HepG2 (cell line): ENCODE measurements around the gene ENTPD7. TPM values are rescaled to one million over a fixed set of nuclear protein-coding genes. Genes with fewer than 3 reads are reported as not detected.

Experiments
- ARID2 ChIP-seq: sonication (generic); formaldehyde crosslinking; IDR thresholded peaks from 2 replicates; pipeline ENCODE4 v1.8.1; 2022; ENCODE audit warnings: mild to moderate bottlenecking, missing genetic modification reagents, borderline replicate concordance
- BCL6 ChIP-seq: IDR thresholded peaks from 2 replicates; pipeline ENCODE4 v1.6.1; 2016; ENCODE audit warnings: missing genetic modification reagents, missing compliant biosample characterization
- BHLHE40 ChIP-seq: IDR thresholded peaks from 2 replicates; pipeline ENCODE4 v1.6.1; 2011; ENCODE audit warnings: low read length, improper control_type of control experiment
- DNMT1 ChIP-seq: sonication (generic); formaldehyde crosslinking; IDR thresholded peaks from 2 replicates; pipeline ENCODE4 v1.5.1; 2020; ENCODE audit warnings: mild to moderate bottlenecking, missing genetic modification reagents
- GATAD1 ChIP-seq: IDR thresholded peaks from 2 replicates; pipeline ENCODE4 v1.6.1; 2016; ENCODE audit warnings: missing genetic modification reagents, missing compliant biosample characterization
- HHEX ChIP-seq: IDR thresholded peaks from 2 replicates; pipeline ENCODE4 v1.6.1; 2016; ENCODE audit warnings: control low read depth
- IRF2 ChIP-seq: IDR thresholded peaks from 2 replicates; pipeline ENCODE4 v1.6.1; 2018; ENCODE audit warnings: missing genetic modification reagents, missing compliant biosample characterization
- JUND ChIP-seq: sonication (generic); formaldehyde crosslinking; IDR thresholded peaks from 2 replicates; pipeline ENCODE4 v1.8.0; 2022; ENCODE audit warnings: mild to moderate bottlenecking, missing genetic modification reagents
- KLF15 ChIP-seq: sonication (generic); formaldehyde crosslinking; IDR thresholded peaks from 2 replicates; pipeline ENCODE4 v1.8.1; 2023; ENCODE audit warnings: borderline replicate concordance, mild to moderate bottlenecking, inconsistent platforms, missing genetic modification reagents, mixed read lengths
- MAF1 ChIP-seq: sonication (generic); formaldehyde crosslinking; IDR thresholded peaks from 2 replicates; pipeline ENCODE4 v1.5.0; 2020; ENCODE audit warnings: missing genetic modification reagents, borderline replicate concordance
- MBD4 ChIP-seq: IDR thresholded peaks from 2 replicates; pipeline ENCODE4 v1.6.1; 2012; ENCODE audit warnings: low read length, inconsistent platforms, borderline replicate concordance
- MEIS1 ChIP-seq: sonication (generic); formaldehyde crosslinking; IDR thresholded peaks from 2 replicates; pipeline ENCODE4 v1.9.0; 2021; ENCODE audit warnings: mild to moderate bottlenecking, missing genetic modification reagents, moderate library complexity, borderline replicate concordance
- NFYC ChIP-seq: IDR thresholded peaks from 2 replicates; pipeline ENCODE4 v1.6.1; 2016; ENCODE audit warnings: missing genetic modification reagents, missing compliant biosample characterization
- PAXIP1 ChIP-seq: sonication (generic); formaldehyde crosslinking; conservative IDR thresholded peaks from 2 replicates; pipeline ENCODE4 v1.4.0; 2020; ENCODE audit warnings: mild to moderate bottlenecking, missing genetic modification reagents, moderate library complexity
- PHF8 ChIP-seq: sonication (generic); formaldehyde crosslinking; IDR thresholded peaks from 2 replicates; pipeline ENCODE4 v1.5.0; 2020; ENCODE audit warnings: missing genetic modification reagents
- SMYD3 ChIP-seq: sonication (generic); formaldehyde crosslinking; IDR thresholded peaks from 2 replicates; pipeline ENCODE4 v1.8.1; 2023; ENCODE audit warnings: mild to moderate bottlenecking, missing genetic modification reagents
- TBX3 ChIP-seq: fragments of 450-650 bp; IDR thresholded peaks from 2 replicates; pipeline ENCODE4 v1.6.1; 2017; ENCODE audit warnings: antibody characterized with exemption, mild to moderate bottlenecking, inconsistent platforms, borderline replicate concordance
- TCF7 ChIP-seq: sonication (generic); IDR thresholded peaks from 2 replicates; pipeline ENCODE4 v1.6.1; 2016; ENCODE audit warnings: antibody characterized with exemption, low read depth
- ZFP36L2 ChIP-seq: sonication (generic); formaldehyde crosslinking; IDR thresholded peaks from 2 replicates; pipeline ENCODE4 v1.4.0; 2020; ENCODE audit warnings: missing genetic modification reagents
- ZNF275 ChIP-seq: sonication (generic); formaldehyde crosslinking; IDR thresholded peaks from 2 replicates; pipeline ENCODE4 v1.8.0; 2022; ENCODE audit warnings: missing genetic modification reagents, mild to moderate bottlenecking, inconsistent platforms, borderline replicate concordance
- ZNF326 ChIP-seq: sonication (generic); formaldehyde crosslinking; IDR thresholded peaks from 2 replicates; pipeline ENCODE4 v1.4.0; 2020; ENCODE audit warnings: missing genetic modification reagents, borderline replicate concordance
- ZNF362 ChIP-seq: sonication (generic); formaldehyde crosslinking; IDR thresholded peaks from 2 replicates; pipeline ENCODE4 v1.4.0; 2020; ENCODE audit warnings: missing genetic modification reagents, mild to moderate bottlenecking, borderline replicate concordance
- ZNF530 ChIP-seq: sonication (generic); formaldehyde crosslinking; IDR thresholded peaks from 2 replicates; pipeline ENCODE4 v1.5.0; 2020; ENCODE audit warnings: low read depth, mild to moderate bottlenecking, missing genetic modification reagents
- ZNF552 ChIP-seq: sonication (generic); formaldehyde crosslinking; IDR thresholded peaks from 2 replicates; pipeline ENCODE4 v1.9.0; 2022; ENCODE audit warnings: missing genetic modification reagents, mild to moderate bottlenecking, borderline replicate concordance
- ZNF564 ChIP-seq: sonication (generic); formaldehyde crosslinking; IDR thresholded peaks from 2 replicates; pipeline ENCODE4 v1.8.1; 2023; ENCODE audit warnings: mild to moderate bottlenecking, missing genetic modification reagents
- ZSCAN31 ChIP-seq: sonication (generic); formaldehyde crosslinking; IDR thresholded peaks from 2 replicates; pipeline ENCODE4 v1.5.0; 2020; ENCODE audit warnings: low read depth, mild to moderate bottlenecking, missing genetic modification reagents
- polyA plus RNA-seq, 8 experiments: library from polyadenylated mRNA; depleted of rRNA in 3 of 8; stranded (reverse) in 7 of 8; unstranded in 1 of 8; fragments of >200 nt; fragmentation: Illumina TruSeq in 4 of 8; extraction: Trizol in 4 of 8; gene quantifications; 2 replicates each; pipeline versions ENCODE4 v1.2.1 to v1.2.3, GENCODE V29; 2011 to 2016; ENCODE audit warnings: low read depth in 4 of 8, missing spikeins in 1 of 8, mixed read lengths in 1 of 8; ENCODE audit not compliant: insufficient read depth in 1 of 8
- total RNA-seq, 5 experiments: library from RNA; depleted of rRNA; stranded (reverse); fragments of >200 nt; fragmentation: Illumina TruSeq; extraction: Trizol; gene quantifications; 2 replicates each; pipeline ENCODE4 v1.2.3, GENCODE V29; 2016; ENCODE audit warnings: low read depth in 1 of 5

Gene ENTPD7
- total and polyA plus RNA-seq, 2 of the 13 experiments (the other 11 are each of a cell fraction or from before 2014, with no cell fraction given), result 7.6 to 36.5 TPM

GRCh38 chr10:99620711-99621453 lies 38.4 kb upstream of the ENTPD7 start (continued):
- TF ChIP-seq ZNF362 (peak; percentile 50; the same call in 1 of the 2 replicates), ZNF530 (CRISPR knock-in tag) (no peak), PAXIP1 (CRISPR knock-in tag) (peak; percentile 66), ZSCAN31 (CRISPR knock-in tag) (peak; percentile 95), ZNF275 (CRISPR knock-in tag) (0 out of 2 replicates have a peak, but pooled peaks have one; percentile 49), MAF1 (CRISPR knock-in tag) (peak; percentile 34), HHEX (CRISPR knock-in tag) (no peak), DNMT1 (CRISPR knock-in tag) (peak; percentile 52; the same call in 1 of the 2 replicates), KLF15 (CRISPR knock-in tag) (peak; percentile 69; the same call in 1 of the 2 replicates), TBX3 (0 out of 2 replicates have a peak, but pooled peaks have one; percentile 23), ZNF564 (CRISPR knock-in tag) (peak; percentile 92), MEIS1 (peak; percentile 68; the same call in 1 of the 2 replicates), JUND (peak; percentile 70), NFYC (CRISPR knock-in tag) (peak; percentile 63), BHLHE40 (peak; percentile 27; the same call in 1 of the 2 replicates), ZFP36L2 (CRISPR knock-in tag) (no peak), ZNF326 (CRISPR knock-in tag) (no peak), SMYD3 (CRISPR knock-in tag) (no peak), ARID2 (CRISPR knock-in tag) (peak; percentile 88), BCL6 (CRISPR knock-in tag) (peak; percentile 42), PHF8 (CRISPR knock-in tag) (peak; percentile 81), ZNF552 (CRISPR knock-in tag) (peak; percentile 38; the same call in 1 of the 2 replicates), MBD4 (no peak), GATAD1 (peak; percentile 78), TCF7 (0 out of 2 replicates have a peak, but pooled peaks have one; percentile 14), IRF2 (CRISPR knock-in tag) (no peak; the same call in 1 of the 2 replicates)
